AG04450 (cell line): ENCODE results near the gene TTC34. TPM values are rescaled to one million over a fixed set of nuclear protein-coding genes. Genes with fewer than 3 reads are reported as not detected.

Experiments
- CTCF ChIA-PET: fragments of 300-600, 350-600 bp; formaldehyde crosslinking; extraction: SDS; loops from one replicate; lab custom pipeline; 2022; ENCODE audit warnings: antibody characterized with exemption, inconsistent platforms; lab: Charles Lee
- POLR2A ChIA-PET: fragments of 350-600 bp; formaldehyde crosslinking; extraction: SDS; loops from one replicate; lab custom pipeline; 2021; ENCODE audit warnings: antibody characterized with exemption, inconsistent platforms; lab: Yijun Ruan, JAX
- DNase-seq: peaks from one replicate; pipeline ENCODE4 v3.0.0-alpha.2; 2011; ENCODE audit warnings: low read depth, low spot score
- H3K27ac ChIP-seq: one replicate; pipeline ENCODE4 v1.5.1; 2012; ENCODE audit warnings: low read depth, low read length, control low read depth
- H3K27me3 ChIP-seq: one replicate; pipeline ENCODE4 v1.6.0; 2012; ENCODE audit warnings: low read length; ENCODE audit not compliant: control insufficient read depth, insufficient read depth
- H3K4me3 ChIP-seq: 2 replicates; pipeline ENCODE4 v1.5.1; 2011; ENCODE audit warnings: mild to moderate bottlenecking, low read depth, low read length, control low read depth
- H3K9me3 ChIP-seq: 2 replicates; pipeline ENCODE4 v1.5.1; 2012; ENCODE audit warnings: low read length; ENCODE audit not compliant: control insufficient read depth, insufficient read depth
- CTCF ChIP-seq: IDR thresholded peaks from 2 replicates; pipeline ENCODE4 v1.5.1; 2011; ENCODE audit warnings: low read depth, low read length, control low read depth, inconsistent platforms
- polyA plus RNA-seq: library from polyadenylated mRNA; depleted of rRNA; stranded (reverse); fragments of >200 nt; gene quantifications from 2 replicates; pipeline ENCODE4 v1.2.3, GENCODE V29; 2011

The TTC34 gene
- polyA plus RNA-seq, 1 experiment, result 0.06 TPM

- no peak overlapping the region for H3K4me3 ChIP-seq
- H3K27me3 ChIP-seq, result peaks cover 24% of the 10 kb centered on the region
- H3K9me3 ChIP-seq, result peaks cover 36% of the 10 kb centered on the region
- TF ChIP-seq CTCF, result no peak
- no peak overlapping the region for H3K27ac ChIP-seq
- ChIA-PET POLR2A (no interaction called here), CTCF (no interaction called here)
- DNase-seq, result no peak
These were observed 170.1 kb downstream of the TTC34 start for GRCh38 chr1:2631136-2632050.

GRCh38 chr1:2630498-2631135 is 170.9 kb downstream of the TTC34 start:
- Histone ChIP-seq H3K4me3 (no peak overlapping the region), H3K9me3 (peaks cover 32% of the 10 kb centered on the region), H3K27ac (no peak overlapping the region), H3K27me3 (peaks cover 26% of the 10 kb centered on the region)
- ChIA-PET CTCF (no interaction called here), POLR2A (no interaction called here)
- no peak for TF ChIP-seq CTCF
- no peak for DNase-seq

GRCh38 chr1:2629627-2630497 is 171.6 kb downstream of the TTC34 start:
- H3K27ac ChIP-seq, result no peak overlapping the region
- TF ChIP-seq CTCF, result no peak
- no peak for DNase-seq
- H3K4me3 ChIP-seq, result no peak overlapping the region
- ChIA-PET POLR2A (no interaction called here), CTCF (no interaction called here)
- peaks cover 28% of the 10 kb centered on the region for H3K27me3 ChIP-seq
- peaks cover 27% of the 10 kb centered on the region for H3K9me3 ChIP-seq

- ChIA-PET CTCF (no interaction called here), POLR2A (no interaction called here)
- H3K27me3 ChIP-seq, result peaks cover 27% of the 10 kb centered on the region
- DNase-seq, result no peak
- no peak for TF ChIP-seq CTCF
- peaks cover 27% of the 10 kb centered on the region for H3K9me3 ChIP-seq
- H3K4me3 ChIP-seq, result no peak overlapping the region
- no peak overlapping the region for H3K27ac ChIP-seq
These were observed 172.4 kb downstream of the TTC34 start for GRCh38 chr1:2628933-2629626.
